ENCODE measurements around the gene ADRM1.

The ADRM1 gene

DNA sequence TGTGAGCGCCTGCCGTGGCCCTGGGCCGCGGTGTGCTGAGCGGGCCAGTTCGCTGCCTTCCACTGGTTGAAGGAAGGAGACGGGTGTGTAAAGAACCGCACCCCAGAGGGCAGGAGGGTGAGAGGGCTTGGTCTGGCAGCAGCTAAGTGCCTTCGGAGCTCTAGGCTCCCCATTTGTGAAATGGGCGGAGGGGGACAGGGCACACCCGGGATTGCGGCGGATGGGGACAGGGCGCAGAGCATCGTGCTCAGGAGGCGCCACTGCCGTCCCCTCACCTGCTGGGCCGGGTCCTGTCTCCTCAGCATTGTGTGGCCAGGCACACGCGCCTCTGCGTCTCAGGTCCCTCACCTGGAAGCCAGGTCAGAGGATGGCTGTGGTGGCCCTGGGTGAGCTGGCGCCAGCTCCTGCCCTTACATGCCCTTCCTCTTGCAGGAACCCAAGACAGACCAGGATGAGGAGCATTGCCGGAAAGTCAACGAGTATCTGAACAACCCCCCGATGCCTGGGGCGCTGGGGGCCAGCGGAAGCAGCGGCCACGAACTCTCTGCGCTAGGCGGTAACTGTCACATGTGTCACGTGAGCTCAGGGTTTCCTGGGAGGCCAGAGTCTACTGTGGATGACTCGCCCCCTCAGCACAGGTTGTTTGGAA, 3.1 kb downstream of the ADRM1 start:
- no peak for TF ChIP-seq CTCF (IDR thresholded peaks at IDR 0.05)

DNA sequence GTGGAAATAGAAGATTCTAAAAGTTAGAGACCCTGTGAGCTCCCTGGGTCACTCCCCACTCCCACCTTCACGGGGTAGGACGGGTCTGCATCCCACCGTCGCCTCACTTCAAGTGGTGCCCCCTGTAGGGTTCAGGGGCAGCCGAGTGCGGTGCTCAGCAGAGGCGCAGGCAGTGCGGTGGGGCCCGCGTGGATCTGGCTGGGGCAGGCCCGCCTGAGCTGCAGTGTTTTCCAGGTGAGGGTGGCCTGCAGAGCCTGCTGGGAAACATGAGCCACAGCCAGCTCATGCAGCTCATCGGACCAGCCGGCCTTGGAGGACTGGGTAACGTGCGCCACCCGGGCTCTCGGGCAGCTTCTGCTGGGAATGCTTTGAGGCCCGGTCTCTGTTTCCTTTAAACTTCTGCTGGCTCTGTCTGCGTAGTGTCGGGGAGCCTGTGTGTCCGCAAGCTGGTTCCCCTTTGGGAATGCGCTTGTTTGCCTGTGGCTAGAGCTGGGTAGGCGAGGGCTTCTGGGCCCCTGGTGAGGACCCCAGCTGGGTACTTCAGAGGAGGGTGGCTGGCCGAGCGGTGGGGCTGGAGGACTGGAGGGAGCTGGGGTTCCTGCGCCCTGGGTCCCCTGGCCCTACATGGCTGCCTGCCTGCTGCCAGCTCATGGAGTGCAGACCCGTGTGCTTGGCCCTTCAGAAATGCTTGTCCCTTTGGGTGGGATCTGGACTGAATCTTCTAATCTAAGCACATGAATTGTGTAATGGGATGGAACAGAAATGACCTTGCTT, 3.8 kb downstream of the ADRM1 start:
- no peak for TF ChIP-seq CTCF (IDR thresholded peaks at IDR 0.05)

DNA sequence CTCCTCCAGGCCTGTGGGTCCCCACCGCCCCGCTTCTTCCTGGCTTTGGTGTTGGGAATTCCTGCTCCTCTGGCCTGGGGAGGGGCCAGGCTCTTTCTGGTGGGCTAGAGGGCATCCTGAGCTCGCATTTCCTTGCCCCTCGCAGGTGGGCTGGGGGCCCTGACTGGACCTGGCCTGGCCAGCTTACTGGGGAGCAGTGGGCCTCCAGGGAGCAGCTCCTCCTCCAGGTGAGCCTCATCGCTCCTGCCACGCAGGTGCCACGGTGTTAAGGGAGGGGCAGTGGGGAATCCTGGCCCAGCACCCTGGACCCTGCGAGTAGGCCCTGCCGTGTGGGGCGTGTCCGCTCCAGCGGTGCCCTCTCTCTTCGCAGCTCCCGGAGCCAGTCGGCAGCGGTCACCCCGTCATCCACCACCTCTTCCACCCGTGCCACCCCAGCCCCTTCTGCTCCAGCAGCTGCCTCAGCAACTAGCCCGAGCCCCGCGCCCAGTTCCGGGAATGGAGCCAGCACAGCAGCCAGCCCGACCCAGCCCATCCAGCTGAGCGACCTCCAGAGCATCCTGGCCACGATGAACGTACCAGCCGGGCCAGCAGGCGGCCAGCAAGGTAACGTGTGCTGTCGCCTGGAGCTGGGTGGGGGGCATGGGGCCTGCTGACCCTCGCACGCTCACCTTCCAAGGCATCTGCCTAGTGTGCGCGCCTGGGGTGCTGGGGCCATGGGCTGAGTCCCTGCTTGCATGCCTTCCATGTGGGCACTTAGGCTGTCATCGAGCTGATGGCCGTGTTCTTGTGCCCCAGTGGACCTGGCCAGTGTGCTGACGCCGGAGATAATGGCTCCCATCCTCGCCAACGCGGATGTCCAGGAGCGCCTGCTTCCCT, 4.7 kb downstream of the ADRM1 start:
- TF ChIP-seq CTCF (IDR thresholded peaks at IDR 0.05), result no peak

GRCh38 chr20:62308102-62308822, 5.5 kb downstream of the ADRM1 start:
- TF ChIP-seq CTCF (IDR thresholded peaks at IDR 0.05), result no peak

DNA sequence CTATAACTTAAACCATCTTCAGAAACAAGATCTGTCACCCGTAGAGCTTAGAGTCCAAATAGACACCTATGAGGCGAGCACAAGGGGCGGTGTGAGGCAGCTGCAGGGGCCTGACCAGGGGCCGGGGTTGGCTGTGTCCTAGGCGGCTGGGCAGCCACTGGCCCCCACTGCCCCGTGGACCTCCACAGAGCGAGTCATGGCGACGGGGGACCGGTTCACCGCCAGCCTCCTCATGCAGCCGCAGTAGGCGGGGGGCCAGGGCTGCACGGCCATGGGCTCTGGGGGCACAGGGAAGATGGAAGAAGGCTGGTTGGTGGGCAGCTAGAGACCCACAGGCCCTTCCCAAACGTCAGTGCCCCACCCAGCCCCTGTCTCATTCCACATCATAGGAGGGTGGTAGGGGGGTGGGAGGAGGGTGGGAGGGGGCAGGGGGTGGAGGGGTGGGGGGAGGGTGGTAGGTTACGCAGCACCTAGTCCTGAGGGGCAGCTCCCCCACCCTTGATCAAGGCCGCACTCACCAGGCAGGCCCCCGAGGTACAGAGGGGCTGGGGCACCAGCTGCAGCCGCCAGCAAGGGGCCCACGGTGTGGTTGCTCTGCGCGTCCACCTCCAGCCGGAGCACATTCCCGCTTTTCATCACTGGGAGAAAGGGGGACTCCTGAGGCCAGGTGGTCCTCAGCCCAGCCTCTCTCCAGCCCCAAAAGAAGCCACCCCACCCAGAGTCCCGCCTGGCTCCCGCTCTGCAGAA, 6.6 kb downstream of the ADRM1 start:
- TF ChIP-seq CTCF (IDR thresholded peaks at IDR 0.05), result no peak

DNA sequence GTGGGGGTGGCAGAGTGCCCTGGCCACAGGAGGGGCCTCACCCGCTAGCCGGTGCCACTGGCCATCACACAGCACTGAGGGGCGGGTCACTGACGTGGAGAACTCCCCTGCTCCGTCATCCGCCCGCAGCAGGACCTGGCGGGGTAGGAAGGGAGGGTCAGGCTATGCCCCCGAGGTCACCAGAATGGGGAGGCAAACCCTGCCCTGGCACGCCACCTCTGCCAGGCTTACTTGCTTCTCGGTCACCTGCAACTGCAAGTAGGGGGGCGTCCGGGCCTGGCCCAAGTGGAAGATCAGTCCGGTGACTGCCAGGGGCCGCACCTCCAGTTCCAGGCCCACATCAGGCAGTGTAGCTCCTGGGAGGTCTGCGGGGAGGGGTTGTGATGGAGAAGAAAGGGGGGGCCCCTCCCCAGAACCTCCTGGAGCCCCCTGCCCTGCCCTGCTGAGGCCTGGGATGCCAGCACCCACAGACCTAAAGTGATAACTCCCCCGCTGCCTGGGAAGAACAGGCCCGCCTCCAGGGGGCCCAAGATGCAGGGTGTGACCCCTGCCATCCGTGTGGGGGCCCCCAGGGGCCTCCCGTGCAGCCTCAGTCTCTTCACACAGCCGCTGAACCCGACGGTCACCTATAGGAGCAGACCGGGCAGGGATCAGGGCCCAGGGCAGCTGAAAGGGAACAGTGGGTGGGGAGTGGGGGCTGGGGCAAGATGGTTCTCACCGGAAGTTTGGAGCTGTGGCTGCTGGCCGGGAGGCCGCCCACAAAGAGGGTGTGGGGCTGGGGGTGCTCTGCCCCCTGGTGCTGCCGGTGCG, 7.4 kb downstream of the ADRM1 start:
- TF ChIP-seq CTCF (IDR thresholded peaks at IDR 0.05), result no peak
